Body of pancreas (tissue), 4 donors: Measurements from ENCODE around the gene EPHB1. TPM values are rescaled to one million over a fixed set of nuclear protein-coding genes. Genes with fewer than 3 reads are reported as not detected.

Experiments
- ATAC-seq: fragments of 150-250 bp; one replicate; pipeline ENCODE4 v1.9.1; 2016
- DNase-seq, 4 donors: peaks; one replicate each; pipeline ENCODE4 v3.0.0-alpha.2; 2019
- H3K27ac ChIP-seq, 4 donors: fragments of 200-600 bp; sonication (generic); 1 replicate in 3 of 4; 2 replicates in 1 of 4; pipeline versions ENCODE4 v1.5.1 to v1.6.1; 2016 to 2019; ENCODE audit warnings: mild to moderate bottlenecking in 1 of 4, mixed read lengths in 1 of 4, moderate library complexity in 1 of 4
- H3K27me3 ChIP-seq, 2 donors: fragments of 200-600 bp; sonication (generic); one replicate each; pipeline ENCODE4 v1.6.0; 2016; ENCODE audit warnings: mild to moderate bottlenecking in 1 of 2
- H3K36me3 ChIP-seq, 2 donors: fragments of 200-600 bp; sonication (generic); replicated peaks in 1 of 2; 2 replicates each; pipeline ENCODE4 v1.5.1; 2016; ENCODE audit warnings: low read depth in 2 of 2; ENCODE audit not compliant: insufficient read depth in 1 of 2
- H3K4me1 ChIP-seq: fragments of 200-600 bp; sonication (generic); one replicate; pipeline ENCODE4 v1.6.0; 2016
- H3K4me3 ChIP-seq, 2 donors: fragments of 200-600 bp; sonication (generic); 1 replicate in 1 of 2; 2 replicates in 1 of 2; pipeline ENCODE4 v1.5.1; 2016 to 2019
- H3K9me3 ChIP-seq, 3 donors: fragments of 200-600 bp; sonication (generic); 1 replicate in 2 of 3; 2 replicates in 1 of 3; pipeline ENCODE4 v1.5.1; 2016
- POLR2A ChIP-seq, 3 donors: fragments of 450-650 bp; IDR thresholded peaks; one replicate each; pipeline ENCODE4 v1.6.1; 2016; ENCODE audit warnings: antibody characterized with exemption in 3 of 3, mild to moderate bottlenecking in 2 of 3
- WGBS, 2 donors: methylation state at CpG; one replicate each; pipeline ENCODE4 v1.1.5; 2017; 5-methylcytosine and 5-hydroxymethylcytosine counted together
- intact Hi-C: fragments of 100-400 bp; cut with DNase I; formaldehyde crosslinking; loops from one replicate; pipeline ENCODE4 v1.15.1; 2023
- total RNA-seq, 2 donors: library from RNA; depleted of rRNA; stranded (reverse); fragments of >200 nt; gene quantifications; one replicate each; pipeline ENCODE4 v1.1.0, GENCODE V29; 2016
- TF ChIP-seq, protein P1 (sequence below), 7 experiments: fragments of 450-650 bp in 4 of 7; fragments of 200-600 bp in 3 of 7; sonication (generic) in 3 of 7; IDR thresholded peaks; one replicate each; pipeline ENCODE4 v1.5.1; 2016 to 2019; ENCODE audit warnings: antibody characterized with exemption in 7 of 7

EPHB1 gene
- total RNA-seq, 2 donors from 2014 or later = 1.3 TPM; not detected in 1

DNA sequence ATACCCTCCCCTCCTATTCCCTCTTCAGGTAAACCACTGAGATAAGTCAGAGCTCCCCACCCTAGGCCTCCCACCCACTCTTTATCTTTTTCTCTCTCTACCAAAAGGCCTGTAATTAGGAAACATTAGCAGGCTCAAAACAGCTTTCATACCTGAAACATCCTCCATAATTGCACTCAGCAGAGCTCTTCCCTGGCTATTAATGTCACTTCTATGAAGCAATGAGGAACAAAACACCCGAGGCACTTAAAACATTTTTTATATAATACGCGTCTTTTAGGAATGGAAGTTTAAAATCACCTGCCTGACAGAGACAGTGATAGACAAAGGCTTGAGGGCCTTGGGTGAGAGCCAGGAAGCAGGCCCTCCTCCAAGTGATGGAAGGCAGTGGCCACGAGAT is 138.9 kb downstream of the EPHB1 start:
- TF ChIP-seq, protein P1, sequence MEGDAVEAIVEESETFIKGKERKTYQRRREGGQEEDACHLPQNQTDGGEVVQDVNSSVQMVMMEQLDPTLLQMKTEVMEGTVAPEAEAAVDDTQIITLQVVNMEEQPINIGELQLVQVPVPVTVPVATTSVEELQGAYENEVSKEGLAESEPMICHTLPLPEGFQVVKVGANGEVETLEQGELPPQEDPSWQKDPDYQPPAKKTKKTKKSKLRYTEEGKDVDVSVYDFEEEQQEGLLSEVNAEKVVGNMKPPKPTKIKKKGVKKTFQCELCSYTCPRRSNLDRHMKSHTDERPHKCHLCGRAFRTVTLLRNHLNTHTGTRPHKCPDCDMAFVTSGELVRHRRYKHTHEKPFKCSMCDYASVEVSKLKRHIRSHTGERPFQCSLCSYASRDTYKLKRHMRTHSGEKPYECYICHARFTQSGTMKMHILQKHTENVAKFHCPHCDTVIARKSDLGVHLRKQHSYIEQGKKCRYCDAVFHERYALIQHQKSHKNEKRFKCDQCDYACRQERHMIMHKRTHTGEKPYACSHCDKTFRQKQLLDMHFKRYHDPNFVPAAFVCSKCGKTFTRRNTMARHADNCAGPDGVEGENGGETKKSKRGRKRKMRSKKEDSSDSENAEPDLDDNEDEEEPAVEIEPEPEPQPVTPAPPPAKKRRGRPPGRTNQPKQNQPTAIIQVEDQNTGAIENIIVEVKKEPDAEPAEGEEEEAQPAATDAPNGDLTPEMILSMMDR (IDR thresholded peaks at IDR 0.05) = no peak
- no peak for TF ChIP-seq POLR2A (IDR thresholded peaks at IDR 0.05)
- intact Hi-C loops = no loop called here
- H3K36me3 ChIP-seq = no peaks in the 10 kb centered on the region
- no peaks in the 10 kb centered on the region for H3K27me3 ChIP-seq
- no peak for DNase-seq
- H3K4me3 ChIP-seq = no peak overlapping the region
- no peaks in the 10 kb centered on the region for H3K9me3 ChIP-seq
- H3K27ac ChIP-seq = no peak overlapping the region
- H3K4me1 ChIP-seq = no peaks in the 10 kb centered on the region
- no peak for ATAC-seq
- 68 to 77% methylated on average over 4 of the region's 4 CpGs for WGBS, 2 donors

DNA sequence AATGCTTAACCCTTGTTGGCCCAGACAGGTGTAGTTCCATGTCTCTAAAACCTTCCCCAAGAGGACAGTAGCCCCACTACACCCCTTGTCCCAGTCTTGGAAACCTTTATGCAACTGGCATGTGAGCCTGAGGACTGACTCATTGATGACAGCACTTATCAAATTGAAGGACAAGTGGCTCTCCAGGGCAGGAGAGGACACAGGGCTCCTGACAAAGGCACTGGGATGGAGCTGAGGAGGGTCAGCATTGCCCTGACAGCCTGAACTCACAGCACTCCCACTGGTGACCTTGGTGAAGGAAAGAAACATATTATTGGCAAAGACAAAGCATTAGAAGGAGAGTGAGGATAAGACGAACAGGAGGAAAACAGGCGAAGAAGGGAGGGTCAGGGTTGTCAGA is 139.9 kb downstream of the EPHB1 start:
- H3K27me3 ChIP-seq = no peaks in the 10 kb centered on the region
- no peak overlapping the region for H3K4me3 ChIP-seq
- ATAC-seq (no peak), DNase-seq (no peak)
- no peaks in the 10 kb centered on the region for H3K9me3 ChIP-seq
- intact Hi-C loops = no loop called here
- no peaks in the 10 kb centered on the region for H3K4me1 ChIP-seq
- H3K36me3 ChIP-seq = no peaks in the 10 kb centered on the region
- no peak overlapping the region for H3K27ac ChIP-seq
- TF ChIP-seq POLR2A (IDR thresholded peaks at IDR 0.05) = no peak
- TF ChIP-seq, protein P1 (IDR thresholded peaks at IDR 0.05) = no peak
- 50 to 54% methylated on average over 2 of the region's 2 CpGs for WGBS, 2 donors

DNA sequence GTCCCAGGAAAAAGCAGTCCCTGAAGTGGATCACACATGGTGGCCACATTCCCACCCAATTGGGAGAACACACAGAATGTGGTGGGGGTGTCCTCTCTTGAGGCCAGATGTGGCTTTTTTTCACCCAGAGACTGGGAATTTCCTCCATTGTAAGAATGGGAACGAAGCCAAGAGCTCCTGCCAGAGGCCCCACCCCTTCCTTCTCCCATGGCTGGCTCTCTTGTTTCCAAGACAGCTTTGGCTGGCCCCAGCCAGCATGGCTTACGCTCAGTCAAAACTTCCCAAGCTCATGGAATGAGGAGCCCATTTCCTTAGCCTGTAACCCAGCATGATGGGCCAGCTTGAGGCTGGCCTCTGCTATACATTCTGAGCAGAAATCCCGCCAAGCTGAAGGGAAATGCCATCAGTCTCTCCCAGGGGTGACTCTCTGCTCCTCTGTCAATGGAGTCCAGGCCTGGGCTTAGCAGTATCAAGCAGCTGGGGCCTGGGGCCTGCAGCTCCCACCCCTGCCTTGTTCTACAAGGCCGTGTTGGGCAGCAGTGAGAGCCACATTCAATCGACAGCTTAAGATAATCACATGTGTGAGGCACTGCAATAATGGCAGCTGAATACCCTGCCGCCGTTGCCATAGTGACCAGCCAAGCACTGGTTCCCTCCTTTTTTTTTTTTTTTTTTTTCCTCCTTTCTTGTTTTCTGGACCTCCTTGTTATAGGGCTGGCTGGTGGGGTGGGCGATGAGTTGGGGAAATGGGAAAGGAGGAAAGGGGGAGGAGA is 142.4 kb downstream of the EPHB1 start:
- Histone ChIP-seq H3K27me3 (no peaks in the 10 kb centered on the region), H3K4me1 (no peaks in the 10 kb centered on the region), H3K36me3 (no peaks in the 10 kb centered on the region), H3K27ac (no peak overlapping the region), H3K9me3 (no peaks in the 10 kb centered on the region), H3K4me3 (no peak overlapping the region)
- intact Hi-C loops = no loop called here
- TF ChIP-seq, protein P1 (IDR thresholded peaks at IDR 0.05) = no peak
- no peak for TF ChIP-seq POLR2A (IDR thresholded peaks at IDR 0.05)
- DNase-seq (no peak), ATAC-seq (no peak)
- WGBS, 2 donors = 54 to 60% methylated on average over 8 of the region's 8 CpGs

DNA sequence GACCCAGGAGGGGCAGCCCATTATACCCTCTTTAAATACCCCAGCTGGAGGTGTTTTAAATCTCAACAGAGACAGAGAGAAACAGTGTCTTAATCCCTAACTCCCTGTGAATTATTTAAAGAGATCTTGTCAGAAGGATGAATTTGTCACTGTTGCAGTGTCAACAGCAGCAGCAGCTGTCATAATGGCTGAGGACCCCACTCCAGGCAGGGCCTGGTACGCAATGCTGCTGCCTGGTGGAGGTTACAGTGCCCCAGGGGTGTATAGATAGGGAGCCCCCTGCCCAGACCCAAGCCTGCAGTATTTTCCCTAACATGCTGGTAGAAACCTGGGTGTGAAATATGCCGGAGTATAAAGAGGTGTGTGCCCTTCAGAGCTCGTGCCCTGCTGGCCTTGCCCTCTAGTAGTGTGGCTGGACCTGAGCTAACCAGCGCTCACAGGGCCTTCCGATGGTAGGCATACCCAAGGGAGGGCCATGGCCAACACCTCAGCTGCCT is 143.0 kb downstream of the EPHB1 start:
- ATAC-seq = no peak
- no peaks in the 10 kb centered on the region for H3K4me1 ChIP-seq

More for the DNA sequence above, 143.0 kb downstream of the EPHB1 start:
- Histone ChIP-seq H3K36me3 (no peaks in the 10 kb centered on the region), H3K27ac (no peak overlapping the region), H3K27me3 (no peaks in the 10 kb centered on the region), H3K4me3 (no peak overlapping the region), H3K9me3 (no peaks in the 10 kb centered on the region)
- TF ChIP-seq, protein P1 (IDR thresholded peaks at IDR 0.05) = no peak
- no peak for TF ChIP-seq POLR2A (IDR thresholded peaks at IDR 0.05)
- intact Hi-C loops = no loop called here
- no peak for DNase-seq
- WGBS, 2 donors = 78 to 86% methylated on average over 4 to 5 of the region's 5 CpGs
